Posterior vena cava (tissue), 2 donors: Measurements from ENCODE around the gene B4GALT5. TPM values are rescaled to one million over a fixed set of nuclear protein-coding genes. Genes with fewer than 3 reads are reported as not detected.

Experiments
- DNase-seq: peaks from one replicate; pipeline ENCODE4 v3.0.0-alpha.2; 2020; ENCODE audit warnings: low spot score
- intact Hi-C, 2 donors: fragments of 100-400 bp; cut with DNase I; formaldehyde crosslinking; loops; one replicate each; pipeline versions ENCODE4 v1.14.1 to v1.14.2; 2022 to 2023
- total RNA-seq, 2 donors: library from RNA; stranded (reverse); fragmentation: NEBNext Ultra II Directional; extraction: Animal tissue kit (Norgen Biotek cat#: 25700); gene quantifications; one replicate each; pipeline ENCODE4 v1.2.1, GENCODE V29; 2021
- donor health status: DM: yes; HTN: yes; CAD: no.
- donor health status: DM: yes; HTN: yes; CAD: no.

The B4GALT5 gene
- total RNA-seq, 2 donors from 2014 or later, result 26.1 to 35.2 TPM

GRCh38 chr20:49668181-49668877 is 45.3 kb downstream of the B4GALT5 start:
- intact Hi-C loops, result no loop called here
- no peak for DNase-seq

GRCh38 chr20:49666911-49667310 is 46.8 kb downstream of the B4GALT5 start:
- DNase-seq, result no peak
- intact Hi-C loops, result no loop called here

GRCh38 chr20:49665796-49666195 is 47.9 kb downstream of the B4GALT5 start:
- DNase-seq, result no peak
- intact Hi-C loops, result no loop called here

GRCh38 chr20:49664612-49665313 is 48.9 kb downstream of the B4GALT5 start:
- DNase-seq, result no peak
- intact Hi-C loops, result no loop called here

GRCh38 chr20:49663112-49663511 is 50.6 kb downstream of the B4GALT5 start:
- intact Hi-C loops, result no loop called here
- no peak for DNase-seq

- no peak for DNase-seq
- intact Hi-C loops, result loop anchor here in 1 of 2 donors (2.0 kb wide), 1 partner anchor 51 kb away; the partner anchor contains the start of gene B4GALT5
These were observed 51.9 kb downstream of the B4GALT5 start for GRCh38 chr20:49661560-49662329.

GRCh38 chr20:49660912-49661311 is 52.8 kb downstream of the B4GALT5 start:
- DNase-seq, result no peak

GRCh38 chr20:49659056-49659455 is 54.6 kb downstream of the B4GALT5 start:
- no peak for DNase-seq
- intact Hi-C loops, result no loop called here

More at GRCh38 chr20:49660912-49661311, 52.8 kb downstream of the B4GALT5 start:
- intact Hi-C loops, result loop anchor here in 1 of 2 donors (2.0 kb wide), 1 partner anchor 52 kb away; the partner anchor contains the start of gene B4GALT5

GRCh38 chr20:49658508-49658907 is 55.2 kb downstream of the B4GALT5 start:
- no peak for DNase-seq
- intact Hi-C loops, result no loop called here

GRCh38 chr20:49657118-49657901 is 56.4 kb downstream of the B4GALT5 start:
- DNase-seq, result no peak

GRCh38 chr20:49656304-49656703 is 57.4 kb downstream of the B4GALT5 start:
- intact Hi-C loops, result no loop called here

More at GRCh38 chr20:49657118-49657901, 56.4 kb downstream of the B4GALT5 start:
- intact Hi-C loops, result no loop called here

GRCh38 chr20:49653925-49654434 is 59.7 kb downstream of the B4GALT5 start:
- intact Hi-C loops, result no loop called here
- no peak for DNase-seq

More at GRCh38 chr20:49656304-49656703, 57.4 kb downstream of the B4GALT5 start:
- no peak for DNase-seq

- DNase-seq, result no peak
- intact Hi-C loops, result no loop called here
These were observed 64.0 kb downstream of the B4GALT5 start for GRCh38 chr20:49649672-49650071.

- intact Hi-C loops, result no loop called here
- no peak for DNase-seq
These were observed 66.1 kb downstream of the B4GALT5 start for GRCh38 chr20:49647550-49647949.

- intact Hi-C loops, result no loop called here
- DNase-seq, result no peak
These were observed 67.2 kb downstream of the B4GALT5 start for GRCh38 chr20:49646528-49646927.

GRCh38 chr20:49646126-49646525 is 67.6 kb downstream of the B4GALT5 start:
- DNase-seq, result no peak
- intact Hi-C loops, result no loop called here

GRCh38 chr20:49644980-49645565 is 68.6 kb downstream of the B4GALT5 start:
- DNase-seq, result no peak
- intact Hi-C loops, result no loop called here

- intact Hi-C loops, result no loop called here
- DNase-seq, result no peak
These were observed 70.9 kb downstream of the B4GALT5 start for GRCh38 chr20:49642816-49643215.
